ENCODE measurements around the gene SLC16A13. TPM values are rescaled to one million over a fixed set of nuclear protein-coding genes. Genes with fewer than 3 reads are reported as not detected.
"Not testable (repeated sequence)": the region's sequence is repeated elsewhere in the genome, so short reads cannot be mapped to it uniquely, and the experiment has no call there.

SLC16A13 gene
- total RNA-seq, 1 experiment from 2014 or later, result 0.74 TPM

GRCh38 chr17:7063518-7064094 is 27.8 kb downstream of the SLC16A13 start:
- peak; percentile 34 for DNase-seq (ENCODE audit: low spot score)

DNA sequence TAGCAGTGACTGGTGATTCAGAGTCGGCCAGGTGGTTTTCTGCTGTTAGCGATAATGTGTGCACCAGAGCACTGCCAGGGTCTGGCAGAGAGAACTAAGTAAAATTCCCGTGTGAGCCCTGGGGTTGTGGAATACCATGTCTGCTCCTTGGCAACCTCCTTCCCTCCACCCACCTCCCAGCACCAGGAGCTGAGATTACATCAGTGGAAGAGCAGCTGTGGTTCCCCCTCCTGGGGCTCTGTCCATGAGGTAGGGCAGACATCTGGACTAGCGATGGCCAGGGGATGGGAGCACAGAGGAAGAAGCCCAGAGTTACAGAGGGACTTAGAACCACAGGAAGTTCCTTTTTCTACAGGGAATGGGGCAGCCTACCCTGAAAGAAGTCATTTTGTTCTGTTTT is 28.4 kb downstream of the SLC16A13 start:
- peak; percentile 58 for DNase-seq (ENCODE audit: low spot score)

- DNase-seq (ENCODE audit: low spot score), result no peak
These were observed 31.4 kb downstream of the SLC16A13 start for GRCh38 chr17:7067198-7067597.

GRCh38 chr17:7068268-7068667 is 32.5 kb downstream of the SLC16A13 start:
- no peak for DNase-seq (ENCODE audit: low spot score)

DNA sequence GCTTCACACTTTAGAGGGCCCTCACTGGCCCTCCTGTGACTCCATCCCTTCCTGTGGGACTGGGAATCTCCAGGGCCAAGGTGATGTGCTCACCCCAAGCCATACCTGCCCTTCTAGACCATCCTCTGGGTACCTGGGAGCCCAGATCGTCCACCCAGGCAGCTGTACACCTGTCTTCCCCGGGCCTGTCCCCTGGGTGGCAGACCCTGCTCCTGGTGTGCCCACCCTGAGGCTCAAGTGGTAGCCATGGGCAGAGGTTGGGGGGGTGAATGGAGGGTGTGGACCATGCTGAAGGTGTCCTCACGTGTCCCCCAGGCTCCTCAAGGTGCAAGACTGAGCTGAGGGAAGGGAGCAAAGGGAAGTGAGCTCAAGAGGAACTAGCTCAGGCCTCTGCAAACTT is 34.9 kb downstream of the SLC16A13 start:
- DNase-seq (ENCODE audit: low spot score), result no peak

GRCh38 chr17:7072406-7072805 is 36.6 kb downstream of the SLC16A13 start:
- no peak for DNase-seq (ENCODE audit: low spot score)

DNA sequence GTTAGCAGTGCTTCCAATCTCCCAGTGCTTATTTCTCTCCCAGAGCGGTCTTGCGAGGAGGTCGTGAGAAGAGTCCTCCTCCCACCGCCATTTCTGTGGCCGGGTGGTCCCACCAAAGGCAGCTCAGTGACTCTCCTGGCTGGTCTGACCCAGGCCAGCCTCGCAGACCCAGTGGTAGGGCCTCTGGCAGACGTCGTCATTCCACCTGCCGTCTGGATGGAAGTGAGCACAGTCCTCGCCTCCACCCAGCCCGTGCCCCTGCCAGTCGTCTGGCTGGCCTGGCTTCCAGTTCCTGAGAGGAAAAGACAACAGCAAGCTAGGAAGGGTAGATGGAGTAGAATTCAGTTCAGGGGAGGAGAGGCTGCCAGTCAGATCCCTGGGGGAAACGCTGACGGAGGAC is 39.1 kb downstream of the SLC16A13 start:
- no peak for DNase-seq (ENCODE audit: low spot score)

DNA sequence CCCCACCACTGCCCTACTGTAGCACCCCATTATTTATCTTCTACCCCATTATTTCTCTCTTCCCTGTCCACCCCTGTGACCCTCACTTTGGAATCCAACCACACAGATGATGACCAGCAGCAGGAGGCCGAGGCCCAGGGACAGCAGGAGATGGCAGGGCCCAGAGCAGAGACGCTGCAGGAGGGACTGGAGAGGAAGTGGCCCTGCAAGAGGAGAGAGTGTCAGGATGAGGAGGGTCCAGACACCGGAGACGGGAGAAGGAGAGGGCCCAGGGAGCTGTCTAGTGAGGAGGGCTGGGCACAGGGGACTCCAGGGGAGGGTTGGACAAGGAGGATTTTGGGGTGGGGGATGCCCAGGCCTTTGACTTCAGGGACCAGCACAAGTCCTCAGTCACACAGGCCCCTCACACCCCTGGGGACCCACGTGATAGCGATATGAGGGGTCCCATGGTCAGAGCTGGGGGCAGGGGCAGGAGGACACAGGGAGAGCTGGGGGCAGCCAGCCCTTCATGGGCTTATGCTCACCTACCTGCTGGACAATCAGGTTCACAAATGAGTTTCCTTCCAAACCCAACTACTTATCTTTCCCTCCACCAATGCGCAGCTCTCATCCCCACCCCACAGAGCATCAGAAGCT is 42.2 kb downstream of the SLC16A13 start:
- DNase-seq (ENCODE audit: low spot score), result no peak

DNA sequence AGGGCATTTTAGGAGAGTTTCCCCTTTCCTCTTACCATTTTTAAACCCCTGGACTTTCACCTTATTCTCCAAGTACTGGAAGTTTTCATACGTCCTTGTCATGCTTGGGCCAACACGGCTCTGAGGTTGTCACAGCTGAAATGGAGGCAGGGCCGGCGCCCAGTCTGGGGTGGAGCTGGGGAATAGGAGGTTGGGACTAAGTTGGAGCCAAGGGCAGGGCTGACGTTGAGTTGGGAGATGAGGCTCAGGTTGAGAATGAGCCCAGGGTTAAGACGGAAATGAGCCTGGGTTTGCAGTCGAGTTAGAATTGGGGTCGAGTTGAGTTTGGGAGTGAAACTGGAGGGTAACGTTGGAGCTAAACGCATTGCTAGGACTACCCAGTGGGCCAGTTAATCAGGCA is 42.9 kb downstream of the SLC16A13 start:
- no peak for DNase-seq (ENCODE audit: low spot score)

GRCh38 chr17:7079581-7080455 is 44.0 kb downstream of the SLC16A13 start, which contains the start of gene CLEC10A:
Gene CLEC10A (minus strand): TSS chr17:7080251. CDS start chr17:7078812, 1,439 bp downstream.
- no peak for DNase-seq (ENCODE audit: low spot score)

- DNase-seq (ENCODE audit: low spot score), result no peak
These were observed 44.7 kb downstream of the SLC16A13 start for GRCh38 chr17:7080456-7081041.

DNA sequence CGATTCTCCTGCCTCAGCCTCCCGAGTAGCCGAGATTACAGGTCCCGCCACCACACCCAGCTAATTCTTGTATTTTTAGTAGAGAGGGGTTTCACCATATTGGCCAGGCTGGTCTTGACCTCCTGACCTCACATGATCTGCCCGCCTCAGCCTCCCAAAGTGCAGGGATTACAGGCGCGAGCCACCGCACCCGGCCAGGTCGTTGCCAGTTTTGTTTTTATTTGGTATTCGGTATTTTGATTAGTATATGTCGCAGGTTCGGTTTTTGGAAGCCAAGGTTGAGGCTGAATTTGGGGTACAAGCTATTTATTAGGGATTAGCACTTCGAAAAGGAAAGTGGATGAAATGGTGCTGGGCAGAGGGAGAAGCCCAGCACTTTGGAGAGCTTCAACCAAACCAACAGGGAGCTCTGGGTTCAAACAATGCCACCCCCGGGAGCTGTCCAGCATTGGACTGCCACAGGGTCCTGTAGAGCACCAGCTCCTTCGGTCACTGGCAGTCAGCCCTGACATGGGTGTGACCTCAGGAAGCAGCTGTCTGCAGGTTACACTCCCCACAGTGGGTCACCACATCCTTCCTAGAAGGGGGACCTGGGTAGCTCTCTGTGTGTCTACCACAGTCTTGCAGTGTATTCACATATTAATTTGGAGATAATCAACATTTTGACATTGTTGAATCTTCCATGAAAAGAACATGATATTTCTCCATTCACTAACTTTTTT is 45.7 kb downstream of the SLC16A13 start:
- no peak for DNase-seq (ENCODE audit: low spot score)

GRCh38 chr17:7083592-7083991 is 47.8 kb downstream of the SLC16A13 start:
- peak; percentile 70 for DNase-seq (ENCODE audit: low spot score)

GRCh38 chr17:7084088-7084487 is 48.3 kb downstream of the SLC16A13 start:
- no peak for DNase-seq (ENCODE audit: low spot score)

- not testable (repeated sequence) for DNase-seq (ENCODE audit: low spot score)
These were observed 52.6 kb downstream of the SLC16A13 start for GRCh38 chr17:7088442-7088841.

DNA sequence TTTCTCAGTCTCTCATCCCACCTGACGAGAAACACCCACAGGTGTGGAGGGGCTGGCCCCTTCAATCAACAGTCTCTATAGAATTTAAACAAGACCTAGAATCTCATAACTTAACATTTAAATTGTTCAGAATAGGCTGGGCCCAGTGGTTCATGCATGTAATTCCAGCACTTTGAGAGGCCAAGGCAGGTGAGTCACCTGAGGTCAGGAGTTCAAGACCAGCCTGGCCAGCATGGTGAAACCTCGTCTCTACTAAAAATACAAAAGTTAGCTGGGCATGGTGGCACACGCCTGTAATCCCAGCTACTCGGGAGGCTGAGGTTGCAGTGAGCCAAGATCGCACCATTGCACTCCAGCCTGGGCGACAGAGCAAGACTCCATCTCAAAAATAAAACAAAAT is 53.8 kb downstream of the SLC16A13 start:
- DNase-seq (ENCODE audit: low spot score), result not testable (repeated sequence)

Other genes with a start within 250 kb of the SLC16A13 start
- not detected in 2 replicates for gene TEKT1, start 204.3 kb upstream of the SLC16A13 start, total RNA-seq (2014; rRNA removed; shearing (Covaris generic))
- gene ALOX12, start 40.0 kb upstream of the SLC16A13 start, total RNA-seq (2014; rRNA removed; shearing (Covaris generic)), result not detected in 2 replicates
- 220 and 249 TPM in 2 replicates for gene RNASEK, start 23.4 kb upstream of the SLC16A13 start, total RNA-seq (2014; rRNA removed; shearing (Covaris generic))
- 0.07 TPM in 1 of 2 replicates, not detected in the other for gene BCL6B, start 13.0 kb upstream of the SLC16A13 start, total RNA-seq (2014; rRNA removed; shearing (Covaris generic))
- gene SLC16A11, start 8.1 kb downstream of the SLC16A13 start, total RNA-seq (2014; rRNA removed; shearing (Covaris generic)), result not detected in 2 replicates
- not detected in 2 replicates for gene CLEC10A, start 44.2 kb downstream of the SLC16A13 start, total RNA-seq (2014; rRNA removed; shearing (Covaris generic))
- gene ASGR2, start 78.8 kb downstream of the SLC16A13 start, total RNA-seq (2014; rRNA removed; shearing (Covaris generic)), result not detected in 2 replicates
- 0.86 and 0.98 TPM in 2 replicates for gene ASGR1, start 143.4 kb downstream of the SLC16A13 start, total RNA-seq (2014; rRNA removed; shearing (Covaris generic))
- 7.2 and 7.3 TPM in 2 replicates for gene DLG4, start 183.8 kb downstream of the SLC16A13 start, total RNA-seq (2014; rRNA removed; shearing (Covaris generic))
- gene ACADVL, start 183.9 kb downstream of the SLC16A13 start, total RNA-seq (2014; rRNA removed; shearing (Covaris generic)), result 278 and 349 TPM in 2 replicates
- 65.1 and 82.4 TPM in 2 replicates for gene DVL2, start 198.5 kb downstream of the SLC16A13 start, total RNA-seq (2014; rRNA removed; shearing (Covaris generic))
- 59.5 and 75.3 TPM in 2 replicates for gene PHF23, start 203.4 kb downstream of the SLC16A13 start, total RNA-seq (2014; rRNA removed; shearing (Covaris generic))
- 144 and 238 TPM in 2 replicates for gene GABARAP, start 206.4 kb downstream of the SLC16A13 start, total RNA-seq (2014; rRNA removed; shearing (Covaris generic))
- gene CTDNEP1, start 215.7 kb downstream of the SLC16A13 start, total RNA-seq (2014; rRNA removed; shearing (Covaris generic)), result 34.2 and 36.9 TPM in 2 replicates
- 102 and 104 TPM in 2 replicates for gene ELP5, start 216.2 kb downstream of the SLC16A13 start, total RNA-seq (2014; rRNA removed; shearing (Covaris generic))
- 1.2 TPM in 1 of 2 replicates, not detected in the other for gene CLDN7, start 226.5 kb downstream of the SLC16A13 start, total RNA-seq (2014; rRNA removed; shearing (Covaris generic))
- gene SLC2A4, start 245.7 kb downstream of the SLC16A13 start, total RNA-seq (2014; rRNA removed; shearing (Covaris generic)), result not detected in 2 replicates

All from A172 (cell line).